Spleen (tissue), 11 donors: ENCODE results near the gene NFKBIL1. TPM values are rescaled to one million over a fixed set of nuclear protein-coding genes. Genes with fewer than 3 reads are reported as not detected.

Experiments used
- DNase-seq: peaks from one replicate; pipeline ENCODE4 v3.0.0-alpha.2; 2020
- H3K27ac ChIP-seq, 8 donors: fragments of 200-600 bp; sonication (generic) in 7 of 8; 1 replicate in 4 of 8; 2 replicates in 4 of 8; pipeline versions ENCODE4 v1.5.0 to v1.8.0; 2016 to 2021; ENCODE audit warnings: inconsistent platforms in 4 of 8, mild to moderate bottlenecking in 4 of 8, moderate library complexity in 1 of 8
- H3K27me3 ChIP-seq, 7 donors: fragments of 200-600 bp; sonication (generic) in 6 of 7; replicated peaks in 1 of 7; 1 replicate in 4 of 7; 2 replicates in 3 of 7; pipeline versions ENCODE4 v1.5.0 to v1.8.0; 2016 to 2021; ENCODE audit warnings: inconsistent platforms in 3 of 7, mild to moderate bottlenecking in 1 of 7
- H3K36me3 ChIP-seq, 6 donors: fragments of 200-600 bp; sonication (generic) in 5 of 6; 1 replicate in 4 of 6; 2 replicates in 2 of 6; pipeline versions ENCODE4 v1.5.0 to v1.8.0; 2016 to 2021; ENCODE audit warnings: inconsistent platforms in 2 of 6
- H3K4me1 ChIP-seq, 6 donors: fragments of 200-600 bp; sonication (generic) in 5 of 6; 1 replicate in 3 of 6; 2 replicates in 3 of 6; pipeline versions ENCODE4 v1.5.0 to v1.8.0; 2016 to 2021; ENCODE audit warnings: inconsistent platforms in 3 of 6
- H3K4me3 ChIP-seq, 8 donors: fragments of 200-600 bp; sonication (generic) in 7 of 8; 1 replicate in 4 of 8; 2 replicates in 4 of 8; pipeline versions ENCODE4 v1.5.0 to v1.8.0; 2016 to 2021; ENCODE audit warnings: inconsistent platforms in 4 of 8, mild to moderate bottlenecking in 4 of 8, moderate library complexity in 2 of 8
- H3K9me3 ChIP-seq, 8 donors: fragments of 200-600 bp; sonication (generic) in 7 of 8; 1 replicate in 4 of 8; 2 replicates in 4 of 8; pipeline versions ENCODE4 v1.5.0 to v1.8.0; 2016 to 2021; ENCODE audit warnings: inconsistent platforms in 4 of 8
- POLR2A ChIP-seq, 3 donors: fragments of 450-650 bp; IDR thresholded peaks; one replicate each; pipeline ENCODE4 v1.5.1; 2017; ENCODE audit warnings: antibody characterized with exemption in 3 of 3, mild to moderate bottlenecking in 1 of 3
- POLR2AphosphoS5 ChIP-seq, 3 donors: sonication (generic); formaldehyde crosslinking; IDR thresholded peaks; one replicate each; pipeline ENCODE4 v1.5.1; 2017; ENCODE audit warnings: antibody characterized with exemption in 3 of 3
- WGBS, 5 donors: extraction: QIAGEN DNeasy Blood & Tissue Kit in 3 of 5; methylation state at CpG; one replicate each; pipeline versions ENCODE4 v1.1.5 to v1.1.7; 2013 to 2018; 5-methylcytosine and 5-hydroxymethylcytosine counted together
- intact Hi-C: fragments of 100-400 bp; cut with DNase I; formaldehyde crosslinking; loops from one replicate; pipeline ENCODE4 v1.15.0; 2023; ENCODE audit warnings: low total_unique reads
- polyA plus RNA-seq, 3 donors: library from polyadenylated mRNA; stranded (reverse); fragments of 200-250 nt; gene quantifications; one replicate each; pipeline ENCODE4 v1.2.1, GENCODE V29; 2013
- total RNA-seq, 7 donors: library from RNA; depleted of rRNA in 3 of 7; stranded (reverse); fragments of >200 nt in 3 of 7; fragmentation: NEBNext Ultra II Directional in 4 of 7; extraction: Animal tissue kit (Norgen Biotek cat#: 25700) in 4 of 7; gene quantifications; one replicate each; pipeline versions ENCODE4 v1.1.0 to v1.2.1, GENCODE V29; 2016 to 2021
- TF ChIP-seq, protein P1 (sequence below), 11 experiments: fragments of 200-600 bp in 7 of 11; fragments of 450-650 bp in 4 of 11; sonication (generic) in 4 of 11; IDR thresholded peaks in 8 of 11; conservative IDR thresholded peaks in 3 of 11; 1 replicate in 7 of 11; 2 replicates in 4 of 11; pipeline versions ENCODE4 v1.4.0 to v1.8.0; 2016 to 2021; ENCODE audit warnings: antibody characterized with exemption in 11 of 11, inconsistent platforms in 4 of 11, mild to moderate bottlenecking in 1 of 11
- donor health status: healthy with polysubstance abuse.
- donor health status: DM: no; HTN: no; CAD: no; lungs with moderate emphysema.
- donor health status: DM: no; HTN: no; CAD: no.
- donor health status: Bipolar disorder and iron deficiency.
- donor health status: healthy.
- donor health status: DM: no; HTN: no; CAD: no.
- donor health status: DM: yes; HTN: yes; CAD: no.

The NFKBIL1 gene
- total and polyA plus RNA-seq, 10 donors = 11.0 to 36.3 (median 19.4) TPM

- intact Hi-C loops = no loop called here
- Histone ChIP-seq H3K27me3 (no peaks in the 10 kb centered on the region), H3K9me3 (no peaks in the 10 kb centered on the region), H3K36me3 (peaks cover 0 to 22% (median 1%) of the 10 kb centered on the region in 6 donors), H3K4me1 (peaks cover 35 to 94% (median 80%) of the 10 kb centered on the region in 6 donors), H3K4me3 (peak overlapping the region; percentile 58 to 97 (median 64)), H3K27ac (peak overlapping the region in 7 of 8 donors; percentile 36 to 98 (median 91))
- WGBS, 5 donors = 67 to 79% (median 70%) methylated on average over 19 of the region's 19 CpGs
- peak; percentile 88 for DNase-seq
- peak; percentile 61 to 80 (median 72) for TF ChIP-seq POLR2AphosphoS5 (IDR thresholded peaks at IDR 0.05)
- TF ChIP-seq, protein P1, sequence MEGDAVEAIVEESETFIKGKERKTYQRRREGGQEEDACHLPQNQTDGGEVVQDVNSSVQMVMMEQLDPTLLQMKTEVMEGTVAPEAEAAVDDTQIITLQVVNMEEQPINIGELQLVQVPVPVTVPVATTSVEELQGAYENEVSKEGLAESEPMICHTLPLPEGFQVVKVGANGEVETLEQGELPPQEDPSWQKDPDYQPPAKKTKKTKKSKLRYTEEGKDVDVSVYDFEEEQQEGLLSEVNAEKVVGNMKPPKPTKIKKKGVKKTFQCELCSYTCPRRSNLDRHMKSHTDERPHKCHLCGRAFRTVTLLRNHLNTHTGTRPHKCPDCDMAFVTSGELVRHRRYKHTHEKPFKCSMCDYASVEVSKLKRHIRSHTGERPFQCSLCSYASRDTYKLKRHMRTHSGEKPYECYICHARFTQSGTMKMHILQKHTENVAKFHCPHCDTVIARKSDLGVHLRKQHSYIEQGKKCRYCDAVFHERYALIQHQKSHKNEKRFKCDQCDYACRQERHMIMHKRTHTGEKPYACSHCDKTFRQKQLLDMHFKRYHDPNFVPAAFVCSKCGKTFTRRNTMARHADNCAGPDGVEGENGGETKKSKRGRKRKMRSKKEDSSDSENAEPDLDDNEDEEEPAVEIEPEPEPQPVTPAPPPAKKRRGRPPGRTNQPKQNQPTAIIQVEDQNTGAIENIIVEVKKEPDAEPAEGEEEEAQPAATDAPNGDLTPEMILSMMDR (IDR thresholded peaks at IDR 0.05 in 8 of 11, conservative IDR thresholded peaks at IDR 0.05 in 3 of 11) = no peak
Observed at GRCh38 chr6:31576897-31577578, 29.6 kb downstream of the NFKBIL1 start.

DNA sequence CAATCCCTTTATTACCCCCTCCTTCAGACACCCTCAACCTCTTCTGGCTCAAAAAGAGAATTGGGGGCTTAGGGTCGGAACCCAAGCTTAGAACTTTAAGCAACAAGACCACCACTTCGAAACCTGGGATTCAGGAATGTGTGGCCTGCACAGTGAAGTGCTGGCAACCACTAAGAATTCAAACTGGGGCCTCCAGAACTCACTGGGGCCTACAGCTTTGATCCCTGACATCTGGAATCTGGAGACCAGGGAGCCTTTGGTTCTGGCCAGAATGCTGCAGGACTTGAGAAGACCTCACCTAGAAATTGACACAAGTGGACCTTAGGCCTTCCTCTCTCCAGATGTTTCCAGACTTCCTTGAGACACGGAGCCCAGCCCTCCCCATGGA, 30.2 kb downstream of the NFKBIL1 start:
- TF ChIP-seq POLR2AphosphoS5 (IDR thresholded peaks at IDR 0.05) (no peak), POLR2A (IDR thresholded peaks at IDR 0.05) (no peak)
- TF ChIP-seq, protein P1 (IDR thresholded peaks at IDR 0.05 in 8 of 11, conservative IDR thresholded peaks at IDR 0.05 in 3 of 11) = no peak
- peak overlapping the region in 7 of 8 donors; percentile 36 to 98 (median 91) for H3K27ac ChIP-seq
- 75 to 86% (median 84%) methylated on average over 3 of the region's 3 CpGs for WGBS, 5 donors
- intact Hi-C loops = no loop called here
- peak overlapping the region in 7 of 8 donors; percentile 58 to 97 (median 65) for H3K4me3 ChIP-seq
- no peaks in the 10 kb centered on the region for H3K27me3 ChIP-seq
- H3K36me3 ChIP-seq = peaks cover 0 to 22% (median 1%) of the 10 kb centered on the region in 6 donors
- H3K9me3 ChIP-seq = no peaks in the 10 kb centered on the region
- DNase-seq = peak; percentile 30
- H3K4me1 ChIP-seq = peaks cover 40 to 94% (median 85%) of the 10 kb centered on the region in 6 donors

DNA sequence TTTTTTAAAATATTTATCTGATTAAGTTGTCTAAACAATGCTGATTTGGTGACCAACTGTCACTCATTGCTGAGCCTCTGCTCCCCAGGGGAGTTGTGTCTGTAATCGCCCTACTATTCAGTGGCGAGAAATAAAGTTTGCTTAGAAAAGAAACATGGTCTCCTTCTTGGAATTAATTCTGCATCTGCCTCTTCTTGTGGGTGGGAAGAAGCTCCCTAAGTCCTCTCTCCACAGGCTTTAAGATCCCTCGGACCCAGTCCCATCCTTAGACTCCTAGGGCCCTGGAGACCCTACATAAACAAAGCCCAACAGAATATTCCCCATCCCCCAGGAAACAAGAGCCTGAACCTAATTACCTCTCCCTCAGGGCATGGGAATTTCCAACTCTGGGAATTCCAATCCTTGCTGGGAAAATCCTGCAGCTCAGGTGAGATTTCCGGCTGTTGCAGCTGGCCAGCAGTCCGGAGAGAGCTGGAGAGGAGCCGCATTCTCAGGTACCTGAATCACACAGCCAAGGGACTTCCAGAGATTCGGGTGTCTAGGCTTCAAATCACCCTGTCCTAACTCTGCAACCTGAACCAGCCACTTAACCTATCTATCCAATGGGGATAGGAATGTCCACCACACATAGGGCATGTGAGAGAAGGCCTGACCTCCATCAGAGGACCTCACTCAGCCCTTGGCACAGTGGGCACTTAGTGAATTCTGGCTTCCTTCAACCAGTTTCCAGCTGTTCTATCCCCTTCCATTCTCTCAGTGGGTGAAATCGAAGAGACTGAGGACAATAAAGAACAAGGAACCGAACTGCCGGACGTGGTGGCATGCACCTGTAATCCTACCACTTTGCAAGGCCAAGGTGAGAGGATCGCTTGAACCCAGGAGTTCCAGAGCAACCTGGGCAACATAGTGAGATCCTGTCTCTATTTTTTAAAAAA, 31.0 kb downstream of the NFKBIL1 start:
- H3K4me1 ChIP-seq = peaks cover 45 to 94% (median 85%) of the 10 kb centered on the region in 6 donors
- H3K27me3 ChIP-seq = no peaks in the 10 kb centered on the region
- H3K9me3 ChIP-seq = no peaks in the 10 kb centered on the region
- intact Hi-C loops = no loop called here
- TF ChIP-seq, protein P1 (IDR thresholded peaks at IDR 0.05 in 8 of 11, conservative IDR thresholded peaks at IDR 0.05 in 3 of 11) = no peak
- TF ChIP-seq POLR2AphosphoS5 (IDR thresholded peaks at IDR 0.05) = no peak
- DNase-seq = peak; percentile 32
- H3K27ac ChIP-seq = peak overlapping the region in 6 of 8 donors; percentile 82 to 98 (median 96)
- 65 to 90% (median 86%) methylated on average over 12 of the region's 12 CpGs for WGBS, 5 donors
- H3K4me3 ChIP-seq = peak overlapping the region in 7 of 8 donors; percentile 58 to 97 (median 65)
- peaks cover 0 to 22% (median 1%) of the 10 kb centered on the region in 6 donors for H3K36me3 ChIP-seq
